Right renal pelvis (tissue), 4 donors: ENCODE data around the gene MACC1. TPM values are rescaled to one million over a fixed set of nuclear protein-coding genes. Genes with fewer than 3 reads are reported as not detected.

Source experiments
- DNase-seq, 4 donors: peaks; one replicate each; pipeline ENCODE4 v3.0.0-alpha.2; 2013; ENCODE audit warnings: low read depth in 4 of 4, low spot score in 3 of 4, missing footprints in 1 of 4
- polyA plus RNA-seq, 4 donors: library from polyadenylated mRNA; unstranded; fragments of 120-200 nt; gene quantifications; one replicate each; pipeline ENCODE4 v1.2.1, GENCODE V29; 2013; ENCODE audit not compliant: insufficient read length in 4 of 4

The MACC1 gene
- polyA plus RNA-seq, 4 donors: 8.6 to 11.2 (median 10.4) TPM

DNA sequence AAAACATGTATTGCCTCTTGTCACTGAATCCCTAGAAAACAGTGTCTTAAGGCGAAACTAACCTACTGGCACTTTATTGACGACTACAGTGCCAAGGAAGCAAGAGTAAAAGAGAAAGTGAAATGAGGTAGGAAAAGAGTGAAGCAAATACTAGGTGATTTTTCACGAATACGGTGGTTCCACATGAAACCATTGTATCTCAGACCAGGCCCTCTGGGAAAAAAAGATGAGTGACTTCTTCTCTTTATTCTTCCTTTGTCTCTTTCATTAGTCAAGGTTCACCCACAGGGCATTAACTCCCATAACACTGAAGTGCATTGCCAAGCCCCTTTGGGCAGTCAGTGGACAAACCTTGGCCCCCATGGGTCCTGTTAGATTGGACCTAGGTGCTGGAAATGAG, 16.2 kb upstream of the MACC1 start:
- DNase-seq: no peak

DNA sequence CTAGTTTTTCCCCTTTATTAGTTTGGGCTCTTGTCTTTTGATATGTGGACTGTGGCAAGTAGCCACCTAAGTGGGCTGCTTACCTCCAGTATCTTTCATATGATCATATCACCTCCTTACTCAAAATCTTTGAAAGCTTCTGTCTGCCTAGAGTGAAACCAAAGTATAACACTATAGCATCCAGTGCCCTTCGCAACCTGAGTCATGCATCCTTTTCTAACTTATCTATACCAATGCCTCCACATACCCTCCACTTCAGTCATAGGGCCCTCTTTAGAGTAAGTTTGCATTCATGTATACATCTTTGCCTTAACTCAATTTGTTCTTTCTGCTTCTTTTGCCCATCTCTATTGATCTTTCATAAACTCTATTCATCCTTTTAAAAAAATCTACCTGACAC, 15.7 kb upstream of the MACC1 start:
- DNase-seq: no peak

DNA sequence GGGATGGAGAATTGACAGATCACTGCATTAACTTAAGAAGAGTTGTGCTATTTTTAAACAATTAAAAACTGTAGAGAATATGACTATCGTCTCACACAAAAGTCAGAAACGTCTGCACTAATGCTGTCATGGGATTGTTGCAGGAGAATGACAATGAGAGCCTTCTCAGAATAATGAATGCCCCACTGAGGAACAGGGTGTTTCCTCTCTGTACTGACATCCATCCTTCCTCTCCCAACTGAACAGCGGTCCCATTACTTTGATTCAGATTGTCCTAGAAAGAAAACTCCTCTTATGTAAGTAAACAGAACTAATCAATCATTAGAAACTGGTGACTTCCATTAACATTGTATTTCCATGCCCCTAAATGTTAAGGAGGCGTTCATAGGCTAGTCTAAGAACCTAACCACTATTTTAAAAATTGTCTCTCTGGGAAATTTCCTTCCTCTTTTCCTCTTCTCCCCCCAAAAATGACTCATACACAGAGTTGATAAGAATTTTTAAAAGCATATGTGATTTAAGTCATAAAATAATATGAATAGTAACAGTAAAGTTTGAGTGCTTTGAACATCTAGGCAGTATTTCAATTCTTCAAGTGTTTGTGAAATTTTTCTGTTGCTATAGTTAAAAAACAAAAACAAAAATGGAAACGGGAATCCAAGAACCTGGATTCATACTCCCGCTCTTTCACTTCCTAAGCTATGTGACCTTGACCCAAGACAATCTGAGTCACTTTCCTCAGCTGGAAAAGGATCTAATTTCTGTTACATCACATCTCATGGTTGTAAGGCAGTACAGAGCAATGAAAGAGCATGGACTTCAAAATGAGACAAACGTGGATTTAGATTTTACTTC, 12.7 kb upstream of the MACC1 start:
- DNase-seq: no peak

DNA sequence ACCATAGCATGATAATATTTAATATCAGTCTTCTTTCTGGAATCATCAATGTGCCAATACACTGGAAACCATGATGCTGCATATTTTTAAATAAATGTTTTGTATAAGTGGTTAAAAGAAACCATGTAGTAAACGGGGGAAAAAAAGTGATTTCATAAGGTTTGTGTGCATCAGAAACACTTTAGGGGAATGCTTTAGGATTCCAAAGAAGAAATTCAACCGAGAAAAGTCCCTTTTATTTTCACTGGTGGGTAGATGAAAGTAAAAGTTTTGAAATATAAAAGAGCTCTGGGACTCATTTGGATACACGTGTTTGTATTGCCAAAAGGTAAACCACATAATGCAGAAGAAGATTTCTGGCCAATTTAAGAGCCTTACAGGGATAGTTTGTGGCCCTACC, 11.9 kb upstream of the MACC1 start:
- no peak for DNase-seq

DNA sequence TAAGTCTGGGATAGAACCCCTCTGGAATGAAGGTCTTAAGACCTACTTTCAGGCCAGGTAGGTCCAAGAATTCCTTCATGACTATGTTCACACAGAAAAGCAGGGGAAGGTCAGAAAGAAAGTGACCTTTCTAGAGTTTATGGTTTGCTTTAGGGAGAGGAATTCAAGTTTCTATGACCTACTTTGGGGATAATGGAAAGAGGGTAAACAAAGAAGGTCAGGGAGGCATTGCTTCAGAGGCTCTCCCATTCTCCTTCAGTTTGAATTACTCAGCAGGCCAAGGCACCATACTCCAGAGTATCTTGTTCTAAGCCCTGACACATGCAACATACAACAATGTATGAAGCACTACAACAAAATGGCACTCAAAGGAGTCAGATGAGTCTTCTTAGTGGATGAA, 11.5 kb upstream of the MACC1 start:
- DNase-seq: no peak

DNA sequence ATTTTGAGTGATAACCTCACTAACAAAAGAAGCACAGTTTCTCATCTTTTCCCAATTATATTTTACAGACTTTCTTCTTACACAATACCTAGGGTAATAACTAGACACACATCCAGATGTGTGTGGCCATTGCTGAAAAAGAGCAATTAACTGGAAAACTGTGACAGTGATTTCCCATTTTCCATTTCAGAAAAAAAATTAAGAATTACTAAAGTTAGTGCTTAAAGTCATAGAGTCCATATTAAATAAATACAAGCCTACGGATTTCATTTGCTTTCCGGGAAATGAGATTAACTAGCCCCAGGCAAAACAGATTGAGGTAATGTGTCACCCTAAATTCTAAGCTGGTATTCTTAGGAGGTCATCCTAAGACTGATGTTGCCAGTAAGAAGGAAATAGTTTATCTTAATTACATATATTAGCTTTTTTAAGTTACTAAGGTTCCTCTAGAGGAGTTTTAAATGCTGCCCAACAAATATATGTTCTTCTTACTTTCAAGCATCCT, 10.2 kb upstream of the MACC1 start:
- DNase-seq: no peak

DNA sequence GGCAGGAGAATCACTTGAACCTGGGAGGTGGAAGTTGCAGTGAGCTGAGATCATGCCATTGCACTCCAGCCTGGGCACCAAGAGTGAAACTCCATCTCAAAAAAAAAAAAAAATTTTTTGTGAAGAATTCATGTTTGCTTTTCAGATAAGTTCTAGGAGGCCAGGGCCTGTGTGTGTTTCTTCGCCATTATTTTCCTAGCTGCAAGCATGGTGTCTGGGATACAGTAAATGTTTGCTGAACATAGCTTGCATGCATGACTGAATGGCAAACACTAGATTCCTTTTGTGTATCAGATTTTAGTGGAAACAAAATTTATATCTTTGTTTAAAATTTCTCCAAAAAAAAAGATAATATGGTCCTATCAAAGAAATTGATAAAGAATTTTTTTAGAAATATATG, 9.7 kb upstream of the MACC1 start:
- no peak for DNase-seq

DNA sequence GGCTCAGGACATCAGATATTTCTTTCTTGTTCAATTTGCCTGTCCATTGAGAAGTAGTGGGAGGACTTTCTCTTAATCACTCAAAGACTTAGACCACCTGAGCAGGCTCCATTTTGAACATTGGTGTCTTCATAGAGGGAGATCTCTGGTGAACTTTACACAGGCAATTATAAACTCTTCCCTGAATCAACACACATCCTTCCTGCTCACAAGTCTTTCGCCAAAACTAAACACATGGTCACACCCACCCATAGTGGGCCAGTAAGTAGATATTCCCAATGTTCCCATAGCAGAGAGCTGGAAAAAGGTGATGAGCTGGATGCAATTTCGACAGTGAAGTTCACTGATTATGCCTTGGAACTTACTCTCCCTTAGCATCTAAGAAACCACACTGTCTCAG, 8.2 kb upstream of the MACC1 start:
- DNase-seq: no peak

DNA sequence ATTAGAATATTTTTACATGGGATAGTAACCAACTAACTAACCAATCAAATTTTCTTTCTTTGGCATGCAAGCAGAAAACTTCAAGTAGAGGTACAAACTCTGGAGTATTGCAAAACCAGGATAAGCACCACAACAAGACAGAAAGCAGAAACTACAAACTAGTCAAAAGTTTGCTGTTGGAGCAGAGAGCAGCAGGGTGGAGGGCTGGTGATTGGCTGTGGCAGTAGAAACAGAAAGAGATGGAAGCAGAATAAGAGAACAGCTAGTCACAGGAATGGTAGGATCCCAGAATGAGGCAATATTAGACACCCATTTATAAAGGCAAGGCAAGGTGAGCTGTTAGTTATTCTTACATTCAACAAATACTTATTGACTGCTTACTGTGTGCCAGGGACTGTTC, 6.8 kb upstream of the MACC1 start:
- DNase-seq: no peak

DNA sequence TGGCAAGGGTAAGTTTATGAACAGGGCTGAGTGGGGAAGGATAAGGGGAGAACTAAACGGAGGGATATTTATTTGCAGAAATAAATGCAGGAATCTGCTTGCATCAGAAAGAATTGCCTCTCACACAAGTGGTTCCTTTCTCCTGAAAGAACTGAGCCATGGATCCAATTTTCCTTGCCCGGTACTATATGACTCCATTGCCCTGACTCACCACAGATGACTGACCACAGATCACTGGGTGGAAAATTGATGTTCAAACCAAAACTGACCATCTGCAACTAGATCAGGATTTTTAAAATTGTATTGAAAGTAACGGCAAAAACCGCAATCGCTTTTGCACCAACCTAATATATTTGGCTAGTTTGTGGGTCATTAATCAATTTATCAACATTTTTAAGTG, 6.2 kb upstream of the MACC1 start:
- DNase-seq: no peak

DNA sequence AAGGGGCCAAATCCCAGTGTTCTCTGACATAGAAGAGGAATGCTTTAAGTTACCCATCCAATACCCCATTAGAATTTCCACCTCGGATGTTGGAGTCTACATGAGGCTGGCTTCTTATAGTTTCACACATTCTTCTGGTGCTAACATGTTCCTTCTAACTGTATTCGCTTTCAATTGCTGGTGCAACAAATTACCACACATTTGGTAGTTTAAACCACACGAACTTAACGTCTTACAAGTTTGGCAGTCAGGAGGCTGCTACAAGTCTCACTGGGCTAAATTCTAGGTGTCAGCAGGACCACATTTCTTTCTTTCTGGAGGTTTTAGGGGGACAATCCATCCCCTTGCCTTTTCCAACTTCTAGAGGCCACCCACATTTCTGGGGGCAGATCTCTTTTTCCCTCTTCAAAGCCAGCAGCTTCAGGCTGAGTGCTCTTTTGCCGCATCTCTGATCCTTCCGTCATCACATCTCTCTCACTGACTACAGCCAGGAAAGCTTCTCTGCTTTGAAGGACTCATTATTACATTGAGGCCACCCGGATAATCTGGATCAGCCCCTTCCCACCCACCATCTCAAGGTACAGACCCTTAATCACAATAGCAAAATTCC, 5.1 kb upstream of the MACC1 start:
- DNase-seq: no peak

DNA sequence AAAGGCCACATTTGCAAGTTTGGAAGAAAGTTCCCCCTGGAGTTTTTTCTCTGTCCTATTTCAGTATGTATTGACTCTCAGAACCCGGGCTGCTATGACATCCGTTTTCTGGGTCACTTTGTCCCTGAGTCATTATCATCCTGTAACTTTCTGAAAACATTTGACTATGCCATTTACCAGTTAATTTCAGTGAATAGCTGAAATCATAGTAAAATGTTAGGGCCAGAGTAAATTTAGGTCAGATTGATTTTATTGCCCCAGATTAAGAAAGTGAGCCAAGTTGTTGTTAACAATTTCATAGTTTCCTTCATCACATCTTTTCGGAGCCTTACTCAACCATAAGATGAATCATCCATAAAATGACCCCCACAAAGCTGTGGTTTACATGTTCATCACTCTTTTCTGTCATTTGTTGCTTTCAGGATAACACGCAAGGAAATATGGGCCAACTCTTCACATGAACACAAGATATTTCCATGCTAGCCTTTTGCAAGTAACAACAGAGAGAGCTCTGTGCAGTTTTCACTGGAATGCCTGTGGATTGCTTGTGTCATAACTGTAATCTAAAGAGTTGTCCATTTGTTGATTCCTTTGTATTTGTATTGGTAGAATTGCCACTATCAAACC, 3.9 kb upstream of the MACC1 start:
- no peak for DNase-seq

DNA sequence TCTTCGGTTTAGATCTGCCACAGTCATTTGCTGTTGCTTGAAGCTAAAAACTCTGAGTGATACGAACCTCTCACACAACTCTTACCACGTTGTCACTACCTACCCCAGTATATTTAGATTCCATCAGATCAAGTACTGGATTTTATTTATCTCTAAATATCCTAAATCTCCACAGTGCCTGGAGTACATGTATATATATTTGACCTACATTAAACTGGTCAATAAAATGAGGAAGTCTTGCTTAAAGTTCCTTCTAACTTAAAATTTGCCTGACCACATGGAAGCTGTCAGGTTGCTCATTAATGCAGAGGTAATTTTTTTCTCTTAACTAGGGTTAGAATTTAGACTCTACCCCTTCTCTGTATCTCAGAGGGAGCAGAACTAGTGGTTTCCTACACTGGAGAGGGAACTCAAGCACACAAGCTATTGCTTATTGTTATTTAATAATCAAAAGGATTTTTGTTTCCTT, 3.1 kb upstream of the MACC1 start:
- no peak for DNase-seq

DNA sequence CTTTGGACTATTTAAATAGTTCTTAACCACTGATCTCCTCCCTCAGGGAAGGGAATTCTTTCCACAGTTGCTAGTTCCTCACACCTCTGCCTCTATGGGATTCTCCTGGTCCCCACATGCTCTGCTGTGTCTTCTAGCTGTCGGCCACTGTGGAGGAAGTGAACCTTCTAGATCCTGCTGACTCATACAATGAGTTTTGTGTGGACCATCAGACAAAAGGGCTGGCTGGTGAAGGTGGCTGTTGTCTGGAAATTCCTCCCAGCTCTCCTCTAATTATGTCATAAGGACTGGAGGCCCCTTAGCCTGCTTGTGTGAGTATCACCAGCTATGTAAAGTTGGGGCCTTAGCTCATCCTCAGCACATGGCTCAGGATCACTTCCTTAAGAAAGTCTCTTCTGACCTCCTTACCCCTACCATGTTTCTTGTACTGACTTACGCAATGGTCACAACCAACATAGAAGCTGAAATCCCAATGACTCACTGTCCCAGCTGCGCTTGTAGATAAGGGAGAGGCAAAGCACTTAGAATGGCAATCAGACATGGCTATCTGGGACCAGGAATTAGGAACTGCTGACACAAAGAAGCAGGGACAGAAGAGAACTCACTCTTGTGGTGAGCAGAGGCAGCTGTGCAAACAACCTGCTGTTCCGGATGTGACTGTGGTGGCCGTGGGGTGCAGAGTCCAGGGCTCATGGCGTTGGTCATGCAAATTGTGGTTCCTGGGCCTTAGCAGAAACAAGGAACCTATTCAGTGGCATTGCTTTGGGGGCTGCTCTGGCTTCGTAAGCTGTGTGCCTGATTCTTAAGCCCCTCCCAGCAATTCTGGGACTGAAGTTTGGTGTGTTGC, 2.5 kb upstream of the MACC1 start:
- no peak for DNase-seq

DNA sequence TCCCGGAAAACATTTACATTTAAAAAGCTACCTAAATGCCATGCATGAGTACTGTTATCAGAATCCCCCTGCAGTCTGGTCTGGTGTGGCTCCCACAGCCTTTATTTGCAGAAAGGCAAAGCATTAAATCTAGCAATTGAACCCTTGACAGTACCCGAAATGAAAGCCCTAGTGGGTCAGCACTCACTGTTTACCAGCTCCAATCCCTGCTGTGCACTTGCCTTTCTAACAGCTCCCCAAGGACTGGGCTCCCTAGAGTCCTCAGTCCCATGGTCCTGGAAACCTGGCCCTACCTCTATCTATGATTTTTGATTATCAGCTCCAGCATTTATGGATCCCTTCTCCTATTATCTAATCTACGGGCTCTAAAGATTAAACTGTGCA, 1.9 kb upstream of the MACC1 start:
- DNase-seq: no peak

DNA sequence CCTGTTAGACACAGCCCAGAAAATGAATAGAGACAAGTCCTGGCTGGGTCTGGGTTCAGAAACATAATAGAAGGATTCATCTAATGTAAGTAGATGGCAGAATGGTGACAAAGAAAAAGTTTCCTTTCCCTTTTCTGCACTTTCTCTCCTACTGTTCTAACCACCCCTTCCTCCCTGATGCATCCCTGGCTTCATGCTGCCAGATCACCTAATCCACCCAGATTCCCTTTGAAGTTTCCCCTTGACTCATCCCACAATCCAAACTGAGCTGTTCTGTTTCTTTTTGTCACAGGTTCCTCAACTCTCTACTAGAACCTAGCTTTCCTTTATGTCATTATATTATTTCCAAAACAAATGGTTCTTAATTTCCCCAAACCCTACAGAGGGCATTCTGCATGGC, 1.1 kb upstream of the MACC1 start:
- DNase-seq: no peak

DNA sequence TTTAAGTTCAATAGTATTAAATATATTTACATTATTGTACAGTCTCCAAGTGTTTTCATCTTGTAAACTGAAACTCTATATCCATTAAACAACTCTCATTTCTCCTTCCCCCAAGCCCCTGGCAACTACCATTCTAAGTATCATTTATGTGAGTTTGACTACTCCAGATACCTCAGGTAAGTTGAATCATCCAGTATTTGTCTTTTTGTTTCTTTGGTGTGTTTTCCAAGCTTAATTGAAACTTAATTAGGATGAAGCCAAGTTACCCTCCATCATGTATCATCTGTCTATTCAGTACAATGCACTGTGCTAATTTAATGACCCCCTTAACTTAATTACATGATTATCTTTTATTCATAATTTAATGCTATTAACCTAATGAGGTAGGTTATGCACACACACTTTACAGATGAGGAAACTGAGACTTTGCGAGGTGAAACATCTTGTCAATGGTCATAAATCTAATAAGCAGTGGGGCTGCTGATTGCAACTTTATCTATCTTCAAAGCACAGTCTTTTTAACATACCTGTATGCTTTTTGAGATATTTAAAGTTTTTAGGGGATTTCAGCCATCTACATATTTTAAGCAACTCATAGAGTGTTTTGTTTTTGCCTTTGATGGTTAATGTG, 663 bp downstream of the MACC1 start:
- DNase-seq: no peak

DNA sequence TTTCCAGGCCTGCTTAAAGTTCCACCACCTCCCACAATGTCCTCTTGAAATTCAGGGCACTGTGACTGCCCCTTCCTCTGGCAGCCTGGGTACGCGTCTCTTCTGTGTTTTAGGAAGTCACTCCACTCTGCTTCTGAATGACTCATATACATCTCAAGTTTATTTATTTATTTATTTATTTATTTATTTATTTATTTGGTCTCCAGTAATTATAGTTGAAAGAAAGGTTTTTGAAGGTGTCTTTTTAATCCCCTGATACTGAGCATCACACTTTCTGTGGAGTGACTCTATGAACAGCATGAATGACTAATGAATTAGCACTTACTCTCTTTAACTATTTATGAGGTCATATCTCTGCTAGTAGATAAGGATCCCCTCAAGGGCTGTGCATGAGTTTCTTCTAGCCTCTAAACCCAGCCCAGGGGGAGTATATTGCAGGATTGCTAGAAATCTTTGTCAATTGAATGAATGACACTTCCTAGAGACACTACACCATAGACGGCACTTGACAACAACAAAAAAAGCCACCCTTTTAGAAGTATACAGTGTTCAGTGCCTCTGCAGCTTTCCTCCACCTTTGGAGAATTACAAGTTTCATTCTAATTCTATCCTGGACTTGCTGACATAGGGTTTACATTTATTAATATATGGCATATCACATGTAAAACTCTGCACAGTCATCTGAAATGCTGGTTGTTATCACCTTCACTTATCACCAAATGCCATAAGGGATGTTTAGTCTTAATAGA, 2.1 kb downstream of the MACC1 start:
- DNase-seq: no peak

DNA sequence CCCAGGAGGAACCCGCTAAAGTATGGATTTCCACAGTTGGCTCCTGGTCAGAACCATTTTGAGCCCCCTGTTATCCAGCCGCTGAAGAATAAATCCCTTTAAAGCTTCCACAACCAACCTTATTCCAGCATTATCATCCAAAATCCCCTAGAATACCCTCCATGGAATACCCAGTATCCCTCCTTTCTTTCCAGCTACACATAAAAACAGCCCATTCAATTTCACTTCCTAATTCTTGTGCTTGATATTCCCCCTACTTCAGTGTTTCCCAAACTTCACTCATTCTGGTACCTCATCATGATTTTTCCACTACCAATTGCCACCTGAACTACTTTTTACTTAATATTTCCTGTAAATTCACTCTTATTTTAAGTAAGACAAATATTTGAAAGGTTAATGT, 3.1 kb downstream of the MACC1 start:
- DNase-seq: no peak

DNA sequence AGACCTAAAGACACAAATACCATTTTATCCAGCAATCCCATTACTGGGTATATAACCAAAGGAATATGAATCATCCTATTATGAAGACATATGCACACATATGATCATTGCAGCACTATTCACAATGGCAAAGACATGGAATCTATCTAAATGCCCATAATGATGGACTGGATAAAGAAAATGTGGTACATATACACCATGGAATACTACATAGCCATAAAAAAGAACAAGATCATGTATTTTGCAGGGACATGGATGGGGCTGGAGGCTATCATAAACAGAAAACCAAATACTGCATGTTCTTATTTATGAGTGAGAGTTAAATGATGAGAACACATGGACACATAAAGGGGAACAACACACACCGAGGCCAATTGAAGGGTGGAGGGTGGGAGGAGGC, 3.8 kb downstream of the MACC1 start:
- no peak for DNase-seq
